HG03342 (cell line): ENCODE measurements around the gene TENM4.
"Not testable (repeated sequence)": the region's sequence is repeated elsewhere in the genome, so short reads cannot be mapped to it uniquely, and the experiment has no call there.

Experiments used
- ATAC-seq: cut with Tn5 transposase; IDR thresholded peaks from one replicate; pipeline ENCODE4 v1.9.1; 2021; ENCODE audit warnings: mild to moderate bottlenecking, moderate library complexity; ENCODE audit not compliant: unreplicated experiment

The TENM4 gene

GRCh38 chr11:78879094-78879980 lies 561.5 kb downstream of the TENM4 start:
- ATAC-seq: not testable (repeated sequence)

GRCh38 chr11:78878631-78879030 lies 562.2 kb downstream of the TENM4 start:
- no peak for ATAC-seq

- ATAC-seq: no peak
These were observed 564.2 kb downstream of the TENM4 start for GRCh38 chr11:78876676-78877075.

- no peak for ATAC-seq
These were observed 570.2 kb downstream of the TENM4 start for GRCh38 chr11:78870655-78871054.

- no peak for ATAC-seq
These were observed 571.5 kb downstream of the TENM4 start for GRCh38 chr11:78869293-78869692.

GRCh38 chr11:78868563-78868962 lies 572.3 kb downstream of the TENM4 start:
- ATAC-seq: no peak

- ATAC-seq: no peak
These were observed 580.0 kb downstream of the TENM4 start for GRCh38 chr11:78860720-78861422.

- ATAC-seq: no peak
These were observed 583.1 kb downstream of the TENM4 start for GRCh38 chr11:78857688-78858087.

- no peak for ATAC-seq
These were observed 584.6 kb downstream of the TENM4 start for GRCh38 chr11:78856211-78856610.

- ATAC-seq: no peak
These were observed 585.7 kb downstream of the TENM4 start for GRCh38 chr11:78855116-78855515.

- ATAC-seq: no peak
These were observed 587.3 kb downstream of the TENM4 start for GRCh38 chr11:78853521-78853920.

GRCh38 chr11:78851878-78852586 lies 588.8 kb downstream of the TENM4 start:
- no peak for ATAC-seq

- ATAC-seq: no peak
These were observed 590.8 kb downstream of the TENM4 start for GRCh38 chr11:78850078-78850477.

GRCh38 chr11:78846269-78846668 lies 594.6 kb downstream of the TENM4 start:
- no peak for ATAC-seq

- no peak for ATAC-seq
These were observed 595.3 kb downstream of the TENM4 start for GRCh38 chr11:78845496-78845895.

GRCh38 chr11:78841456-78842060 lies 599.3 kb downstream of the TENM4 start:
- ATAC-seq: no peak

GRCh38 chr11:78840623-78841022 lies 600.2 kb downstream of the TENM4 start:
- ATAC-seq: no peak

- no peak for ATAC-seq
These were observed 600.6 kb downstream of the TENM4 start for GRCh38 chr11:78840200-78840599.

- ATAC-seq: no peak
These were observed 602.4 kb downstream of the TENM4 start for GRCh38 chr11:78838417-78838816.

- no peak for ATAC-seq
These were observed 605.2 kb downstream of the TENM4 start for GRCh38 chr11:78835646-78836045.

- ATAC-seq: no peak
These were observed 605.9 kb downstream of the TENM4 start for GRCh38 chr11:78834886-78835285.
